Spinal cord (tissue), 10 donors: ENCODE data around the gene SYK. TPM values are rescaled to one million over a fixed set of nuclear protein-coding genes. Genes with fewer than 3 reads are reported as not detected.
"Not testable (repeated sequence)": the region's sequence is repeated elsewhere in the genome, so short reads cannot be mapped to it uniquely, and the experiment has no call there.

ENCODE experiments used
- DNase-seq, 6 donors: peaks; one replicate each; pipeline versions ENCODE4 v3.0.0 to v3.0.0-alpha.2; 2013 to 2015; ENCODE audit warnings: low spot score in 6 of 6, low read depth in 4 of 6
- H3K27ac ChIP-seq: one replicate; pipeline ENCODE4 v1.5.1; 2013; ENCODE audit warnings: low read depth, low read length, control low read depth
- H3K27me3 ChIP-seq: one replicate; pipeline ENCODE4 v1.6.1; 2013; ENCODE audit warnings: low read length; ENCODE audit not compliant: control insufficient read depth, insufficient read depth
- H3K36me3 ChIP-seq: one replicate; pipeline ENCODE4 v1.6.1; 2013; ENCODE audit warnings: low read length; ENCODE audit not compliant: control insufficient read depth, insufficient read depth
- H3K4me1 ChIP-seq: one replicate; pipeline ENCODE4 v1.6.1; 2013; ENCODE audit warnings: low read length; ENCODE audit not compliant: control insufficient read depth, insufficient read depth
- H3K4me3 ChIP-seq: one replicate; pipeline ENCODE4 v1.5.1; 2013; ENCODE audit warnings: low read depth, low read length, control low read depth
- H3K9me3 ChIP-seq: one replicate; pipeline ENCODE4 v1.6.1; 2013; ENCODE audit warnings: low read length; ENCODE audit not compliant: control insufficient read depth, insufficient read depth
- WGBS: methylation state at CpG from one replicate; pipeline ENCODE4 v1.1.5; 2013; ENCODE audit warnings: missing lambda C conversion rate; ENCODE audit not compliant: insufficient coverage; 5-methylcytosine and 5-hydroxymethylcytosine counted together
- polyA plus RNA-seq, 2 donors: library from polyadenylated mRNA; unstranded; fragments of 120-200 nt; gene quantifications; one replicate each; pipeline ENCODE4 v1.2.1, GENCODE V29; 2013; ENCODE audit not compliant: insufficient read length in 2 of 2
- total RNA-seq, 2 donors: library from RNA; depleted of rRNA in 1 of 2; stranded (reverse); fragments of 120-200 nt in 1 of 2; fragments of >200 nt in 1 of 2; gene quantifications; one replicate each; pipeline versions ENCODE4 v1.2.3 to v1.2.4, GENCODE V29; 2013 to 2014
- donor health status: healthy.

Gene SYK
- total and polyA plus RNA-seq, 4 donors: 4.0 to 10.4 (median 5.9) TPM

GRCh38 chr9:90793024-90793423 lies 8.6 kb upstream of the SYK start:
- H3K9me3 ChIP-seq, H3K4me1 ChIP-seq, H3K27ac ChIP-seq, H3K36me3 ChIP-seq, DNase-seq, H3K4me3 ChIP-seq, H3K27me3 ChIP-seq: not testable (repeated sequence)
- no CpG with 5 or more reads among the region's 3 CpGs for WGBS

GRCh38 chr9:90793729-90794128 lies 7.9 kb upstream of the SYK start:
- no peak overlapping the region for H3K27ac ChIP-seq
- DNase-seq: no peak
- no peaks in the 10 kb centered on the region for H3K9me3 ChIP-seq
- H3K4me3 ChIP-seq: no peak overlapping the region
- no CpG with 5 or more reads among the region's 2 CpGs for WGBS
- no peaks in the 10 kb centered on the region for H3K4me1 ChIP-seq
- H3K36me3 ChIP-seq: no peaks in the 10 kb centered on the region
- H3K27me3 ChIP-seq: no peaks in the 10 kb centered on the region

GRCh38 chr9:90795084-90795483 lies 6.5 kb upstream of the SYK start:
- H3K4me1 ChIP-seq: no peaks in the 10 kb centered on the region
- DNase-seq: no peak
- no peaks in the 10 kb centered on the region for H3K27me3 ChIP-seq
- no CpG with 5 or more reads among the region's 3 CpGs for whole genome bisulfite sequencing
- H3K9me3 ChIP-seq: no peaks in the 10 kb centered on the region
- no peaks in the 10 kb centered on the region for H3K36me3 ChIP-seq
- H3K27ac ChIP-seq: no peak overlapping the region
- no peak overlapping the region for H3K4me3 ChIP-seq

GRCh38 chr9:90795871-90796317 lies 5.7 kb upstream of the SYK start:
- Histone ChIP-seq H3K36me3 (no peaks in the 10 kb centered on the region), H3K9me3 (no peaks in the 10 kb centered on the region), H3K27me3 (peaks cover 1% of the 10 kb centered on the region), H3K4me1 (no peaks in the 10 kb centered on the region), H3K4me3 (no peak overlapping the region), H3K27ac (no peak overlapping the region)
- DNase-seq: no peak
- no CpG with 5 or more reads among the region's 5 CpGs for WGBS

- no peak overlapping the region for H3K27ac ChIP-seq
- H3K27me3 ChIP-seq: peaks cover 19% of the 10 kb centered on the region
- no peaks in the 10 kb centered on the region for H3K36me3 ChIP-seq
- 100% methylated on average over 1 of the region's 5 CpGs for WGBS
- peaks cover 10% of the 10 kb centered on the region for H3K4me1 ChIP-seq
- no peak for DNase-seq
- H3K9me3 ChIP-seq: no peaks in the 10 kb centered on the region
- no peak overlapping the region for H3K4me3 ChIP-seq
Observed at GRCh38 chr9:90799271-90799852, 2.3 kb upstream of the SYK start.

GRCh38 chr9:90801973-90802322 lies 329 bp downstream of the SYK start:
- no peak overlapping the region for H3K27ac ChIP-seq
- DNase-seq: peak in 2 of 6 donors; percentile 8 to 18
- WGBS: 2% methylated on average over 24 of the region's 29 CpGs

GRCh38 chr9:90802386-90802985 lies 867 bp downstream of the SYK start:
- Histone ChIP-seq H3K27me3 (peaks cover 19% of the 10 kb centered on the region), H3K36me3 (no peaks in the 10 kb centered on the region), H3K4me1 (peaks cover 10% of the 10 kb centered on the region), H3K27ac (no peak overlapping the region), H3K4me3 (peak overlapping the region; percentile 20), H3K9me3 (no peaks in the 10 kb centered on the region)
- no peak for DNase-seq
- 80% methylated on average over 1 of the region's 3 CpGs for WGBS

More at GRCh38 chr9:90801973-90802322, 329 bp downstream of the SYK start:
- peaks cover 10% of the 10 kb centered on the region for H3K4me1 ChIP-seq
- peak overlapping the region; percentile 20 for H3K4me3 ChIP-seq
- no peaks in the 10 kb centered on the region for H3K36me3 ChIP-seq
- peaks cover 19% of the 10 kb centered on the region for H3K27me3 ChIP-seq
- H3K9me3 ChIP-seq: no peaks in the 10 kb centered on the region

- no peak overlapping the region for H3K27ac ChIP-seq
- H3K27me3 ChIP-seq: peaks cover 19% of the 10 kb centered on the region
Observed at GRCh38 chr9:90803860-90804593, 2.4 kb downstream of the SYK start.

GRCh38 chr9:90805006-90805996 lies 3.7 kb downstream of the SYK start:
- WGBS: 65% methylated on average over 5 of the region's 6 CpGs
- H3K27me3 ChIP-seq: peaks cover 19% of the 10 kb centered on the region
- no peak overlapping the region for H3K4me3 ChIP-seq
- peaks cover 10% of the 10 kb centered on the region for H3K4me1 ChIP-seq
- H3K36me3 ChIP-seq: no peaks in the 10 kb centered on the region
- no peaks in the 10 kb centered on the region for H3K9me3 ChIP-seq
- peak in 2 of 6 donors; percentile 29 to 34 for DNase-seq
- H3K27ac ChIP-seq: no peak overlapping the region

More at GRCh38 chr9:90803860-90804593, 2.4 kb downstream of the SYK start:
- Histone ChIP-seq H3K9me3 (no peaks in the 10 kb centered on the region), H3K4me3 (no peak overlapping the region), H3K4me1 (peaks cover 10% of the 10 kb centered on the region), H3K36me3 (no peaks in the 10 kb centered on the region)
- no peak for DNase-seq
- WGBS: no CpG with 5 or more reads among the region's 3 CpGs
